ENCODE results near the gene SETBP1.
A peak's percentile ranks its signal among the peaks of the same experiment; 100 is the strongest.

The SETBP1 gene

DNA sequence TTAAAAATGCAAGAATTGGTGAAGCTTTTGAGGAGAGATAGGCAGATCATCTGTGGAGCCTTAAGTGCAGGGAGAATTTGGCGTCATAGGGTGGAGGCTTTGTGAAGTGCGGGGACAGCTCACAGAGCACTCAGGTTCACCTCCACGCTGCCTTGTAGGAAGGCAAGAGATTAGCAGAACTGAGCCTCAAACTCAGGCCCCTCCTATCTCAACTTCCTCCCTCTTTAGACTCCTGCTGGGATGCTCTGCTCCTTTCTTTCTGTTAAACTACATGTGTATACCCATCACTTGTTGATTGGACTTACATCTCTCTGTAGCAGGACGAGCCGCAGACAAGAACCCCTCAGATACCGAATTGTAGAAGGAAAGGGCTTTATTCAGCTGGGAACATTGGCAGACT is 422.2 kb downstream of the SETBP1 start:
- H3K27ac Mint-ChIP-seq = no peak overlapping the region
- H3K36me3 Mint-ChIP-seq (ENCODE audit: low read depth) = no peaks in the 10 kb centered on the region
- H3K4me3 Mint-ChIP-seq = no peak overlapping the region
- no peak for DNase-seq
- H3K9me3 Mint-ChIP-seq = no peaks in the 10 kb centered on the region
- no peaks in the 10 kb centered on the region for H3K27me3 Mint-ChIP-seq
- peaks cover 21% of the 10 kb centered on the region for H3K4me1 Mint-ChIP-seq
- no peak for ATAC-seq

DNA sequence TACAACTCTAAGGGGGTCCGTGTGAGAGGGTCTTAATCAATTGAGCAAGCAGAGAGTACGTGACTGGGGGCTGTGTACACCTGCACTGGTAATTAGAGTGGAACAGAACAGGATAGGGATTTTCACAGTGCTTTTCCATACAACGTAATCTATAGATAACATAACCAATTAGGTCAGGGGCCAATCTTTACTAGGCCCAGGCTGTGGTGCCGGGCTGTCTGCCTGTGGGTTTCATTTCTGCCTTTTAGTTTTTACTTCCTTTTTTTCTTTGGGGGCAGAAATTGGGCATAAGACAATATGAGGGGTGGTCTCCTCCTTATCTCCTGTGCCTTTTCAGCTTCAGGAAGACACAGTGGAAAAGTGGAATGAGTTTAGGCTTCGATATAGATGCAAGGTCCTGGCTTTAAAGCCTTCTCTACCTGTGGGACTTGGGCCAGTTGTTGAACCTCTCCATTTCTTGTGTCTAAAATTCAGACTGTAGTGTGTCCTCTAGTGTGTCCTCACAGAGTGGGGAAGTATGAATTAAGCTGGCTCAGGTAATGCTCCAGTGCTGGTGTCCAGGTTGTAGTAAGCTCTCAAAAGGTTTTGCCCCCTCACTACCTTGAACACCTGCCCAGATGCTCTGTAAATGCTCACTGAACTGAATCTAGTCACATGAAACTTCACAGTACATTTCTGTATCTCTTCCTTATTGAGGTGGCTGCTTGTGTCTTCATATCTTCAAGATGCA is 422.8 kb downstream of the SETBP1 start:
- Mint-ChIP-seq H3K27me3 (no peaks in the 10 kb centered on the region), H3K9me3 (no peaks in the 10 kb centered on the region), H3K36me3 (ENCODE audit: low read depth) (no peaks in the 10 kb centered on the region), H3K27ac (peak overlapping the region; percentile 10), H3K4me3 (no peak overlapping the region), H3K4me1 (peaks cover 21% of the 10 kb centered on the region)
- DNase-seq = no peak
- ATAC-seq = peak; percentile 20

DNA sequence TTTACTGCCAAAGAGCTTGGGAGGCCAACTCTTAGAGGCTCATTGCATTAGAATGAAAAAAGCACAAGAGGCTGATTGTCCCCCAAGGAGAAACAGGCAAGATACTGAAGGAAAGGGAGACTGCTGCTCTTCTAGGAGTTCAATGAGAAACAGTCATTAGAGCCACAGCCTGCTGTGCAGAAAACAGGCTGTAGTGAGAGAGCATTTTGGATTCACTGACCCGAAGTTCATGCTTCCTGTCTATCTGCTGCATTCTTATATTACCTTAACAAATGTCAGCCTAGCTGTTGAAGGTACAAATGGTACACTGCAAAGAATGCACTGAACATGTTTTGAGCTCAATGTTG is 423.3 kb downstream of the SETBP1 start:
- no peaks in the 10 kb centered on the region for H3K36me3 Mint-ChIP-seq (ENCODE audit: low read depth)
- no peak for ATAC-seq

DNA sequence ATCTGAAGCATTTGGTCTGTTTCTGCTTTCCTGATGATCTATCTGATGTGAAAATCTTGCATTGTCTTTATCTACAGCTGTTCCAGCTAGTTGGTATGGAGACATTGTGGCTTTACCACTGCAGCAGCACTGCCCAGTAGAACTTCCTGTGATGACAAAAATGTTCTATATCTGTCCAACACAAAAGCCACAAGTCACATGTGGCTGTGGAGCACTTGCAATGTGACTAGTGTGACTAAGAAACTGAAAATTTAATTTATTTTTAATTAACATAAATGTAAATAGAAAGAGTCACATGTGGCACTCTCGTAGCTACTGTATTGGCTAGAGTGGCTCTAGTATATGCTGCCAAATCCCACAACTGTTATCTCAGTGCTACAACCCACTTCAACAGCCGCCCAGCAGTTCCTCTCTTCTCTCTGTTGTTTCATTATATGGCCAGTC is 425.7 kb downstream of the SETBP1 start:
- Mint-ChIP-seq H3K27ac (no peak overlapping the region), H3K36me3 (ENCODE audit: low read depth) (no peaks in the 10 kb centered on the region), H3K9me3 (no peaks in the 10 kb centered on the region), H3K4me1 (peaks cover 21% of the 10 kb centered on the region), H3K27me3 (no peaks in the 10 kb centered on the region), H3K4me3 (no peak overlapping the region)
- DNase-seq (no peak), ATAC-seq (peak; percentile 55)

More for the DNA sequence above, 423.3 kb downstream of the SETBP1 start:
- H3K4me3 Mint-ChIP-seq = no peak overlapping the region
- H3K27me3 Mint-ChIP-seq = no peaks in the 10 kb centered on the region
- H3K9me3 Mint-ChIP-seq = no peaks in the 10 kb centered on the region
- H3K27ac Mint-ChIP-seq = no peak overlapping the region
- DNase-seq = no peak
- H3K4me1 Mint-ChIP-seq = peaks cover 21% of the 10 kb centered on the region

DNA sequence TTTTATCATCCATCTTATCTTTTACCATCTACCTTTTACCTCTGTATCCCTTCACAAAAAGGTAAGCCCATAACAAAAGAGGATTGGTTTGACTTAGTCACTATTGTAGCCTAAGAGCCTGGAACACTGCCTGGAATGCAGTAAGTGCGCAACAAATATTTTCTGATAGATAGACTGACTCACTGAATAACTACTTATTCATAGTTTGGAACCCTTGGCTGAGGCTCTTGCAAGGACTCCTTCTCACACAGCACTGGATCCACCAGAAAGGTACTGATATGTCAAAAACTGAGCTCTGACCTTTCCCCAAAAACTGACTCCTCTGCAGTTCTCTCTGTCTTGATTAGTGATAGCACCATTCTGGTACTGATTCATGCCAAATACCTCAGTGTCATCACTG is 426.7 kb downstream of the SETBP1 start:
- Mint-ChIP-seq H3K9me3 (no peaks in the 10 kb centered on the region), H3K4me3 (no peak overlapping the region), H3K27ac (no peak overlapping the region), H3K4me1 (peaks cover 21% of the 10 kb centered on the region), H3K36me3 (ENCODE audit: low read depth) (no peaks in the 10 kb centered on the region), H3K27me3 (no peaks in the 10 kb centered on the region)
- no peak for ATAC-seq
- DNase-seq = no peak

DNA sequence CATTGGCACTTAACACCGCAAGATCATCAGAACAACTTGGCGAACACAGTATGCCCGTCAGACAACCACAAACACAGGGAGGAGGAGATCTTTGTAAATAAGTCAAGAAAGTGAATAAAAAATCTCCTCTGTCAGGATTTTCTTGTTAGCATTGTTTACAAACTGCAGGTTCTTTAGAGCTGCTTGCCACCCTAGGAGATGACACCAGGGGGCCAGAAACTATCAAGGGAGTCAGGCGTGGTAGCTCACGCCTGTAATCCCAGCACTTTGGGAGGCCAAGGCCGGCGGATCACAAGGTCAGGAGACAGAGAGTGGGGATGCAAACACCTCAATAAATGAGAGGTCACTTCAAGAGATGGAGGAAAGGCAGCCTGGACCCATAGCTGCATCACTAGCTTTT is 428.1 kb downstream of the SETBP1 start:
- DNase-seq (no peak), ATAC-seq (no peak)

DNA sequence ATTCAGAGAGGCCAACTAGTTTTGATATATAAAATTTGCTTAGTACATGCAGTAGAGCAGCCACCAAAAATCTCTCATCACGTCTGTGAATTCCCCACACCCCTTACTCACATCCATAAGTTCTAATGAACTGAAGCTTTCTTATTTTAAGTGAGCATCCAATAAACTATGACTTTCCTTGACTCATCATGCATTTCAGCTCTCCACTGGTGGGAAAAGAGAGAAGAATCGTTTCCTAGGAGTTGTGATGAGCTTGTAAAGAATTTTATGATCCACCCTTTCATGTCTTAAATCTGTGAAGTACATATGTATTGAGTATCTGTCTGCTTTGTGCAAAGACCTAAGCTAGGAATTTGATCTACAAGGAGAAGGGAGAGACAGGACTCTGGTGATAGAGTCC is 428.6 kb downstream of the SETBP1 start:
- ATAC-seq (no peak), DNase-seq (no peak)
- Mint-ChIP-seq H3K27me3 (no peaks in the 10 kb centered on the region), H3K4me3 (no peak overlapping the region), H3K36me3 (ENCODE audit: low read depth) (no peaks in the 10 kb centered on the region), H3K9me3 (no peaks in the 10 kb centered on the region), H3K27ac (no peak overlapping the region), H3K4me1 (peaks cover 15% of the 10 kb centered on the region)

More for the DNA sequence above, 428.1 kb downstream of the SETBP1 start:
- Mint-ChIP-seq H3K36me3 (ENCODE audit: low read depth) (no peaks in the 10 kb centered on the region), H3K27me3 (no peaks in the 10 kb centered on the region), H3K4me3 (no peak overlapping the region), H3K9me3 (no peaks in the 10 kb centered on the region), H3K27ac (no peak overlapping the region), H3K4me1 (peaks cover 19% of the 10 kb centered on the region)

DNA sequence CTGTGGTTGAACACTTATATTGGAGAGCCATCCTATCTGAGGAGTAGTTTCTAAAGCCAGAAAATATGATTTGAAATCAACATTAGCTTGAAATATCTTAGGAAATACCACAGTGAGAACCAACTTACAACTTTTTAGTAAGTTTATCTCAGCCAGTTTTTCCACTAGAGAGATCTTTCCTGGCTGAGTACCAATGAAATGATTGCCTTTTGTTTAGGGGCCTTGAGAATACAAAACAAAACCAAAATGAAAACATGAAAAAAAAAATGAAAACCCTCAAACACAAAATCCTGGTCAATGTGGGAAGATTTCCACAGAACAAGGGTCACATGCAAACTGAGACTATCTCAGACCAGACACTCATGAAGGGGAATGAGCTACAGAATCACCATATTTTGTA is 429.0 kb downstream of the SETBP1 start:
- Mint-ChIP-seq H3K4me3 (no peak overlapping the region), H3K36me3 (ENCODE audit: low read depth) (no peaks in the 10 kb centered on the region), H3K27ac (no peak overlapping the region), H3K9me3 (no peaks in the 10 kb centered on the region), H3K4me1 (peaks cover 15% of the 10 kb centered on the region), H3K27me3 (no peaks in the 10 kb centered on the region)
- DNase-seq (no peak), ATAC-seq (no peak)

DNA sequence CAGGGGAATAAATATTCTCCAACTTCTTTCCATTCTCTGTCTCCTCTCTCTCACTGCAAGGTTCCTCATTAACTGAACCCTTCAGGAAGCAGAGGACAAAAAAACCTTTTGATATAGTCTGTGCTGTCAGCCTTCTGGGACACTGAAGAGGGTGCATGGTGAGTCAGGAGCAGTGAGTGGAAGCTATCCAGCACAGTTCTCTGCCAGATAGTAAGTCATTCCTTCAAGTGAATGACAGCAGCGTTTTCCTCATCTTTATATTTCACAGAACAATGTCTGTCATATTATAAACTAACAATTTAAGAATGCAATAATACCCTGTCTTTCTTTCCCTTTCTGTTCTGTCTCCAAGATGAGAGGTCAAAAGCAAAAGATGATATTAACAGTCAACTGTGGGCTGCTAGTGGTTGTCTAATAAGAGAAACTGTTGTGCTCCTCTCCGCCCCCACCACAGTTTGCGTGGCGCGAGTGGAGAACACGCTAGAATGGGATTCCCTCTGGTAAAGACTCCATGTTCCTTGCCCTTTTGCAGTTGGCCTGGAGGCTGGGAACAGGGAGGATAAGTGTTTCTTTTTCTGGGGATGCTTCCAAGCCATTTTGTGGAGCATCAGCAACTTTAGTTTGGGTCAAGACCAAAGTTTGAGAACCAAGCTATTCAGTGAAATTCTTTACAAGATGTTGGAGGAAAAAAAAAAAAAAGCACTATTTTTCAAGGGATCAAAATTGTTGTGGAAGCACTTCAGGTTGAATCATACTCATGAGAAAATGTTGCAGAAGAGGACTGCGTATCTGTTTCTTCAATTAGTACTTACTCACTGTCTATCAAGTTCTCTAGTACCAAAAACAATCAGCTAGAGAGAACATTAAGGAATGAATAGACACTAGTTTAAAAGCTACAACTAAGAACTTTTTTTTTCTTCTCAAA is 430.2 kb downstream of the SETBP1 start:
- H3K9me3 Mint-ChIP-seq = no peaks in the 10 kb centered on the region
- H3K36me3 Mint-ChIP-seq (ENCODE audit: low read depth) = no peaks in the 10 kb centered on the region
- H3K27ac Mint-ChIP-seq = no peak overlapping the region
- peaks cover 4% of the 10 kb centered on the region for H3K4me1 Mint-ChIP-seq
- no peaks in the 10 kb centered on the region for H3K27me3 Mint-ChIP-seq
- DNase-seq (no peak), ATAC-seq (no peak)
- no peak overlapping the region for H3K4me3 Mint-ChIP-seq

DNA sequence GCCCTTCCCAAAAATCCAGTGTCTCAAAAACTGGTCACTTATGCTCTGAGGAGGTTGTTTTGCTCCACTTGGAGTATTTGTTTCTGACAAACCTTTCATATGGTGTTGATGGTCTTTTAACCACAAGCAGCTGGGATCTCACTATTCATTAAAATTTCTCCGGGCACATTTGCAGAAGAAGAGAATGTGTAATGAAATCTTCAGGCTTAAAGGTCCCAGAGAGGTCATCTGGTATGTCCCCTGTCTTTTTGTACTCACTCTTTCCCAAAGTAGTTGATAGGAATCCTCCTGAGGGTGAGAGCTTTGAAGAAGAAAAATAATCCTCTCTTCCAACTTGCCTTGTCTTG is 430.8 kb downstream of the SETBP1 start:
- DNase-seq = no peak
- no peaks in the 10 kb centered on the region for H3K27me3 Mint-ChIP-seq
- no peak for ATAC-seq
- no peaks in the 10 kb centered on the region for H3K9me3 Mint-ChIP-seq
- no peak overlapping the region for H3K4me3 Mint-ChIP-seq
- H3K36me3 Mint-ChIP-seq (ENCODE audit: low read depth) = no peaks in the 10 kb centered on the region
- H3K4me1 Mint-ChIP-seq = no peaks in the 10 kb centered on the region
- no peak overlapping the region for H3K27ac Mint-ChIP-seq

DNA sequence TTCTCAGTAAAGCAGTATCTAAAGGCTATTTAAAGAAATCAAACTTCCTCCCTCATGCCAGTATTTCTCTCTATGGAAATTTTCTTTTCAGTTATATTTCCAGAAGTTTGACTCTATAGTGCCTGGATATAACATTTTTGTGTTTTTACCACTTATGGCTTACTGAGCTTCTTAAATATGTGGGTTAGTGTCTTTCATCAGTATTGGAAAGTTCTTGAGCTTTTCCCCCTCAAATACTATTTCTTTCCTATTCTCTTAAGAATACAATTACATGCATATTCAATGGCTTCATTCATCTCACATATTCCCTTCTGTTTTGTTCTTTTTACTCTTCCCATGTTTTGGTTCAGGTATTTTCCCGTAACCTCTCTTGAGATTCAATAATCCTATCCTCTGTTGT is 432.0 kb downstream of the SETBP1 start:
- no peaks in the 10 kb centered on the region for H3K36me3 Mint-ChIP-seq (ENCODE audit: low read depth)
- H3K27me3 Mint-ChIP-seq = no peaks in the 10 kb centered on the region
- DNase-seq (no peak), ATAC-seq (no peak)
- H3K27ac Mint-ChIP-seq = no peak overlapping the region
- H3K9me3 Mint-ChIP-seq = no peaks in the 10 kb centered on the region
- no peak overlapping the region for H3K4me3 Mint-ChIP-seq
- H3K4me1 Mint-ChIP-seq = no peaks in the 10 kb centered on the region

DNA sequence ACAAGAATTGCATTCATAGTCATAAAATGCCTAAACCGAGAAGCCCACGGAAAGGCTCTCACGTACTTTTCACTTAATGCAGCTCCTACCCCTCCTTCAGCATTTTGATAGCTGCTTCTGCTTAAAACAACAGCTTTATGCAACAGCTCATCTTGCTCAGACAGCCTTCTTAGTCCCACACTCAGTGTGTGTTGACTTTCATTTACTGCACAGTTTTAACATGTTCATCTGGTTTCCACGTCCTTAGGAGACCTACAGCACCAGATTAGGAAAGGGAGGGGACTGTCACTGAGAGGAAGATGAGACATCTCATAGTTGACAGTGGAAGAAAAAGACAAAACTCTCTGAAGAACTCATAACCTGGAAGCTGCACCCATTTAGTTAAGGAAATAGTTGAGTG is 435.4 kb downstream of the SETBP1 start:
- no peaks in the 10 kb centered on the region for H3K27me3 Mint-ChIP-seq
- H3K4me1 Mint-ChIP-seq = no peaks in the 10 kb centered on the region
- H3K9me3 Mint-ChIP-seq = no peaks in the 10 kb centered on the region
- no peak for ATAC-seq
- H3K27ac Mint-ChIP-seq = no peak overlapping the region
- H3K36me3 Mint-ChIP-seq (ENCODE audit: low read depth) = no peaks in the 10 kb centered on the region
- H3K4me3 Mint-ChIP-seq = no peak overlapping the region
- no peak for DNase-seq
